ENCODE results near the gene RPL36. TPM values are rescaled to one million over a fixed set of nuclear protein-coding genes. Genes with fewer than 3 reads are reported as not detected.

RPL36 gene
- total and polyA plus RNA-seq, 2 of the 8 experiments (the other 6 are each of a cell fraction or from before 2014, with no cell fraction given) = 951 to 1,075 TPM

- Histone ChIP-seq H3K27me3 (replicated peaks in 1 of 4; ENCODE audit: control insufficient read depth in 3 of 4, extremely low read depth in 1 of 4, insufficient read depth in 3 of 4, low read length in 3 of 4) (no peaks in the 10 kb centered on the region), H3K56ac (replicated peaks; ENCODE audit: insufficient read length, low read depth, low read length) (no peak overlapping the region), H2BK15ac (ENCODE audit: low read length) (no peak overlapping the region), H4K91ac (replicated peaks; ENCODE audit: insufficient read length, low read length) (no peak overlapping the region), H2BK20ac (ENCODE audit: low read length) (no peak overlapping the region), H2BK120ac (replicated peaks; ENCODE audit: low read depth, low read length) (no peak overlapping the region), H4K5ac (ENCODE audit: insufficient read length, low read depth, low read length) (no peak overlapping the region), H3K4me1 (replicated peaks in 1 of 4; ENCODE audit: control insufficient read depth in 3 of 4, insufficient read depth in 4 of 4, low read length in 3 of 4) (peaks cover 0 to 8% (median 2%) of the 10 kb centered on the region in 4 experiments; a peak in 5 of 7 replicates), H3K23me2 (ENCODE audit: low read depth, low read length) (peaks cover 17% of the 10 kb centered on the region; the same call in 1 of the 2 replicates), H4K20me1 (replicated peaks in 1 of 2; ENCODE audit: control insufficient read depth in 1 of 2, insufficient read depth in 2 of 2, low read length in 2 of 2) (peaks cover 0 to 3% of the 10 kb centered on the region in 2 experiments), H2BK12ac (ENCODE audit: low read depth, low read length) (no peak overlapping the region), H3K79me1 (ENCODE audit: low read depth, low read length) (peaks cover 3% of the 10 kb centered on the region; the same call in 1 of the 2 replicates), H3K4ac (replicated peaks; ENCODE audit: insufficient read length, low read depth, low read length) (peak overlapping the region; percentile 69), H3K36me3 (ENCODE audit: control insufficient read depth in 2 of 4, insufficient read depth in 4 of 4, low read length in 3 of 4) (peaks cover 0 to 2% (median 0%) of the 10 kb centered on the region in 4 experiments; a peak in 1 of 8 replicates), H4K8ac (ENCODE audit: extremely low read depth, insufficient read depth, low read length) (no peak overlapping the region; the same call in 1 of the 2 replicates), H3K79me2 (ENCODE audit: control insufficient read depth in 1 of 2, insufficient read depth in 2 of 2, low read length in 2 of 2) (no peaks in the 10 kb centered on the region), H3K9ac (replicated peaks in 1 of 4; ENCODE audit: extremely low read depth in 1 of 4, low read depth in 3 of 4, low read length in 3 of 4) (no peak overlapping the region), H3K9me3 (ENCODE audit: insufficient read depth in 2 of 2, low read depth in 1 of 2, low read length in 1 of 2) (no peaks in the 10 kb centered on the region), H3K14ac (ENCODE audit: insufficient read length) (no peak overlapping the region), H3K4me3 (ENCODE audit: extremely low read depth in 1 of 4, insufficient read depth in 2 of 4, low read depth in 3 of 4, low read length in 4 of 4) (no peak overlapping the region), H2BK5ac (ENCODE audit: low read depth, low read length) (no peak overlapping the region), H2AFZ (ENCODE audit: low read length) (no peak overlapping the region), H3K18ac (ENCODE audit: extremely low read depth, low read length) (no peak overlapping the region), H2AK5ac (ENCODE audit: low read depth, low read length) (no peak overlapping the region), H3K23ac (ENCODE audit: insufficient read length) (no peak overlapping the region), H3K27ac (ENCODE audit: low read depth, low read length) (no peak overlapping the region), H3K4me2 (ENCODE audit: insufficient read depth in 1 of 2, low read depth in 2 of 2, low read length in 2 of 2) (no peak overlapping the region)
- no peak for FAIRE-seq
- WGBS, 2 experiments (ENCODE audit: extremely low coverage in 1 of 2, insufficient coverage in 1 of 2, insufficient read length in 1 of 2, insufficient replicate concordance in 2 of 2, low coverage in 1 of 2, low lambda C conversion rate in 2 of 2, missing lambda C conversion rate in 1 of 2) = 92% methylated on average over 16 of the region's 17 CpGs; no CpG with 5 or more reads in 1 of the 2 experiments
- POLR2A ChIA-PET (ENCODE audit: partially characterized antibody) = interaction anchor here (0.7 to 4.1 kb wide), 5 partner anchors 10 to 55 kb away, joined by 3 to 51 read pairs (median 8); partner anchors contain the start of genes RPL36, SAFB and SAFB2
- CTCF ChIA-PET (ENCODE audit: partially characterized antibody) = interaction anchor here (0.6 to 3.0 kb wide), 2 partner anchors 10 to 13 kb away, joined by 3 to 26 read pairs; partner anchors contain the start of gene RPL36
- DNase-seq (ENCODE audit: low read depth in 1 of 2, low spot score in 2 of 2) = no peak
- TF ChIP-seq CREB1 (IDR thresholded peaks at IDR 0.05) (no peak), BCL11A (IDR thresholded peaks at IDR 0.05; ENCODE audit: low read depth in 2 of 2, low read length in 2 of 2) (no peak), CEBPB (IDR thresholded peaks at IDR 0.05; ENCODE audit: low read depth, low read length) (no peak), NANOG (IDR thresholded peaks at IDR 0.05; ENCODE audit: insufficient read depth, low read depth, low read length, poor library complexity, severe bottlenecking) (no peak), CBX5 (IDR thresholded peaks at IDR 0.05; ENCODE audit: low read depth, low read length) (no peak), RNF2 (IDR thresholded peaks at IDR 0.05; ENCODE audit: borderline replicate concordance, low read depth, low read length, missing control alignments, poor library complexity, severe bottlenecking) (no peak), YY1 (IDR thresholded peaks at IDR 0.05; ENCODE audit: low read depth, low read length) (no peak), TEAD4 (IDR thresholded peaks at IDR 0.05; ENCODE audit: low read depth, low read length) (no peak), SP4 (IDR thresholded peaks at IDR 0.05; ENCODE audit: low read length) (no peak), TAF7 (optimal IDR thresholded peaks at IDR 0.05; ENCODE audit: borderline replicate concordance, low read depth, low read length) (no peak), EZH2 (IDR thresholded peaks at IDR 0.05; ENCODE audit: low read depth, low read length, severe bottlenecking) (no peak), EP300 (IDR thresholded peaks at IDR 0.05; ENCODE audit: borderline replicate concordance in 1 of 2, low read depth in 2 of 2, low read length in 2 of 2) (no peak), BACH1 (IDR thresholded peaks at IDR 0.05; ENCODE audit: low read length) (no peak)
Observed at GRCh38 chr19:5676105-5676771, 13.9 kb upstream of the RPL36 start.
